ENCODE measurements around the gene MAP2K1.

The MAP2K1 gene

DNA sequence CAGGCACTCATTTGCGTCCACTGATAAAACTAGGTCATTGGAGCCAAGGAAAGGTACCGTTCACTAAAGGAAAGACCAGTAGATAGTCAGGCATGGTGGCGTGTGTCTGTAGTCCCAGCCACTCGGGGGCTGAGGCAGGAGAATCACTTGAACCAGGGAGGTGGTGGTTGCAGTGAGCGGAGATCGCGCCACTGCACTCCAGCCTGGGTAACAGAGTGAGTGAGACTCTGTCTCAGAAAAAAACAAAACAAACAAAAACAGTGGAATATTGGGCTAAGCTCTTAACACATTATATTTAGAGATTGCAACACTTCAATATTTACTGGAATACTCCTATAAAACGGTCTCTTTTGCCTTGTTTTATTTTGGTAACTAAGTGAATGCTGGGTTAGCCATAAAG, 17.4 kb downstream of the MAP2K1 start:
- H3K4me3 ChIP-seq (ENCODE audit: low read depth, low read length) = no peak overlapping the region
- no peak for DNase-seq (ENCODE audit: low read depth)
- TF ChIP-seq CTCF (IDR thresholded peaks at IDR 0.05; ENCODE audit: control insufficient read depth, extremely low read depth, insufficient read depth) = no peak

- DNase-seq (ENCODE audit: low read depth) = no peak
- H3K4me3 ChIP-seq (ENCODE audit: low read depth, low read length) = no peak overlapping the region
Measured at GRCh38 chr15:66404532-66404931, 17.8 kb downstream of the MAP2K1 start.

DNA sequence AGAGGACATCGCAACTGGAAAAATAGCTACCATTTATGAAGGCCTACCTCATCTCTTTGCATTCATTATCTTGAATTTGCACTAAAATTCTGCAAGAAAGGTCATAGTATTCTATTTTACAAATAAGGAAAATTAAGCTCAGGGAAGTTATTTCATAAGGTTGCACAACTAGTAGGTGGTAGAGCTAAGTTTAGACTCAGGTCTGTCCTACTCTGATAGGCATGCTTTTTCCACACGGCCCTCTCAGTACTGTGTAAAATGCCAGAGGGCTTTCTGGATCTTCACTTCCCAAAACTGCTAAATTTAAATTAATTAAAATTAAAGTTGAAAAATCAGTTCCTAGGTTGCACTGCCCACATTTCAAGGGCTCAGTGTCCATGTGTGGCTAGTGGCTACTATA, 18.3 kb downstream of the MAP2K1 start:
- no peak overlapping the region for H3K4me3 ChIP-seq (ENCODE audit: low read depth, low read length)
- TF ChIP-seq CTCF (IDR thresholded peaks at IDR 0.05; ENCODE audit: control insufficient read depth, extremely low read depth, insufficient read depth) = no peak
- DNase-seq (ENCODE audit: low read depth) = no peak

More at GRCh38 chr15:66404532-66404931, 17.8 kb downstream of the MAP2K1 start:
- no peak for TF ChIP-seq CTCF (IDR thresholded peaks at IDR 0.05; ENCODE audit: control insufficient read depth, extremely low read depth, insufficient read depth)

DNA sequence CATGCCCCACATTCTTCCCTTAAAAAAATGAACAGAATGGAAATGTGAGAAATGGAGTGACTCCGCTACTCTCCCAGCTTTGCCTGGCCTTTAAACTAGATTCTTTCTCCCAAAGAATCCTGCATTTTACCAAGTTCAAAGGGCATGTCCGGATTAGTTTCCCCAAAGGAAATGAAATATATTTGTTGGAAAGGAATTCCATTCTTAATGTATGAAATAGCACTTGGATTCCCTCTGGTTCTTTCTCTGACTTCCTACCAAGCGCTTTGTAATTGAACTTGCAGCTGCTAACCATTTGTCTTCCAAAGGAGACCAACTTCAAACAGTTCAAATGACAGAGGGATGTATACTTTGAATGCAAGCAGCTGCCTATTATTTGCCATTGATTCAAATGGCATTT, 18.9 kb downstream of the MAP2K1 start:
- no peak for TF ChIP-seq CTCF (IDR thresholded peaks at IDR 0.05; ENCODE audit: control insufficient read depth, extremely low read depth, insufficient read depth)
- H3K4me3 ChIP-seq (ENCODE audit: low read depth, low read length) = no peak overlapping the region
- no peak for DNase-seq (ENCODE audit: low read depth)

- no peak for DNase-seq (ENCODE audit: low read depth)
- TF ChIP-seq CTCF (IDR thresholded peaks at IDR 0.05; ENCODE audit: control insufficient read depth, extremely low read depth, insufficient read depth) = no peak
Measured at GRCh38 chr15:66408254-66408653, 21.5 kb downstream of the MAP2K1 start.

DNA sequence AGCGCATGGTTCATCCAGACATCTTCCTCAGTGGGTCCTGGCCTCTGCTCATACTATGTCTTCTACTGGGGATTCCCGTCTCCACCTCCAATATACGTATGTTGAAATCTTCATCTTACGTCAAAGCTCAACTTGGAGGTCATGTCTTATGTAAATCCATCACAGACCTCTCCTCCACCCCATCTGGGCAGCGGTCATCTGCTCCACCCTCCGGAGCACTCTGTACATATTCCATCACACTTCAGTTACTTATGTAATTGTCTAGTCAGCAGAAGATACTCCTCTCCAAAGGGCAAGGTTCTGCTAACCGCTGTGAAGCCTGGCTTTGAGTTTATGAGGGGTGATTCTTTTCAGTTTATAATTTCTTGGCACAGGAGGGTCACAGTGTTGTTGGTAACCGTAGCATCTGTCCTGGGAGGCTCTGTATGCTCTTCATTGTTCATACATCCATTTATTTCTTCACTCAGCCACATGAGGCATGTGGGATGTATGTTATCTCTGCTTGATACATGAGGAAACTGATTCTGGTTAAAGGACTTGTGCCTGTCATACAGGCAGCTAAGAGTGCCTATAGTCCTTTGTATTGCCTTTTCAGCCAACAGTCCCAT, 22.1 kb downstream of the MAP2K1 start:
- TF ChIP-seq CTCF (IDR thresholded peaks at IDR 0.05; ENCODE audit: control insufficient read depth, extremely low read depth, insufficient read depth) = no peak
- H3K4me3 ChIP-seq (ENCODE audit: low read depth, low read length) = no peak overlapping the region
- no peak for DNase-seq (ENCODE audit: low read depth)

More at GRCh38 chr15:66408254-66408653, 21.5 kb downstream of the MAP2K1 start:
- H3K4me3 ChIP-seq (ENCODE audit: low read depth, low read length) = no peak overlapping the region

GRCh38 chr15:66409565-66410108, 22.9 kb downstream of the MAP2K1 start:
- H3K4me3 ChIP-seq (ENCODE audit: low read depth, low read length) = no peak overlapping the region
- no peak for DNase-seq (ENCODE audit: low read depth)
- no peak for TF ChIP-seq CTCF (IDR thresholded peaks at IDR 0.05; ENCODE audit: control insufficient read depth, extremely low read depth, insufficient read depth)
